Coronary artery (tissue), 2 donors: Measurements from ENCODE around the gene GPRC5B.

Source experiments
- DNase-seq: peaks from one replicate; pipeline ENCODE4 v3.0.0-alpha.2; 2017; ENCODE audit warnings: low spot score
- H3K27ac ChIP-seq, 2 donors: fragments of 200-600 bp; sonication (generic); one replicate each; pipeline ENCODE4 v1.5.1; 2016 to 2019
- H3K4me3 ChIP-seq: fragments of 200-600 bp; sonication (generic); 2 replicates; pipeline ENCODE4 v1.5.1; 2016; ENCODE audit warnings: mild to moderate bottlenecking, moderate library complexity
- CTCF ChIP-seq: fragments of 200-600 bp; sonication (generic); IDR thresholded peaks from one replicate; pipeline ENCODE4 v1.5.1; 2019; ENCODE audit warnings: antibody characterized with exemption

GPRC5B gene

GRCh38 chr16:19885451-19886072 lies 914 bp upstream of the GPRC5B start:
- no peak for DNase-seq
- TF ChIP-seq CTCF: no peak
- Histone ChIP-seq H3K4me3 (peak overlapping the region; percentile 71), H3K27ac (no peak overlapping the region)

- peak overlapping the region; percentile 6 to 20 for H3K27ac ChIP-seq
- no peak for DNase-seq
Measured at GRCh38 chr16:19883966-19884485, 622 bp downstream of the GPRC5B start.

GRCh38 chr16:19883296-19883965 lies 1.2 kb downstream of the GPRC5B start:
- no peak for TF ChIP-seq CTCF
- peak overlapping the region; percentile 71 for H3K4me3 ChIP-seq
- peak overlapping the region; percentile 6 to 20 for H3K27ac ChIP-seq
- DNase-seq: no peak

More at GRCh38 chr16:19883966-19884485, 622 bp downstream of the GPRC5B start:
- no peak for TF ChIP-seq CTCF
- H3K4me3 ChIP-seq: peak overlapping the region; percentile 71

GRCh38 chr16:19882646-19883045 lies 2.0 kb downstream of the GPRC5B start:
- DNase-seq: no peak
- Histone ChIP-seq H3K27ac (peak overlapping the region in 1 of 2 donors; percentile 20), H3K4me3 (peak overlapping the region; percentile 71)
- no peak for TF ChIP-seq CTCF

- H3K4me3 ChIP-seq: peak overlapping the region; percentile 71
- DNase-seq: no peak
- H3K27ac ChIP-seq: no peak overlapping the region
- no peak for TF ChIP-seq CTCF
Measured at GRCh38 chr16:19882186-19882585, 2.5 kb downstream of the GPRC5B start.

- TF ChIP-seq CTCF: no peak
Measured at GRCh38 chr16:19881783-19882182, 2.9 kb downstream of the GPRC5B start.

GRCh38 chr16:19881028-19881427 lies 3.6 kb downstream of the GPRC5B start:
- no peak overlapping the region for H3K27ac ChIP-seq
- DNase-seq: no peak
- no peak for TF ChIP-seq CTCF
- no peak overlapping the region for H3K4me3 ChIP-seq

More at GRCh38 chr16:19881783-19882182, 2.9 kb downstream of the GPRC5B start:
- Histone ChIP-seq H3K27ac (no peak overlapping the region), H3K4me3 (no peak overlapping the region)
- DNase-seq: no peak
